Ascending aorta (tissue), 2 donors: ENCODE data around the gene SRPK1. TPM values are rescaled to one million over a fixed set of nuclear protein-coding genes. Genes with fewer than 3 reads are reported as not detected.

ENCODE experiments used
- DNase-seq, 2 donors: peaks; one replicate each; pipeline ENCODE4 v3.0.0-alpha.2; 2019; ENCODE audit warnings: low spot score in 2 of 2
- H3K27ac ChIP-seq, 2 donors: fragments of 200-600 bp; sonication (generic); one replicate each; pipeline ENCODE4 v1.5.1; 2016 to 2017; ENCODE audit warnings: mild to moderate bottlenecking in 1 of 2
- H3K27me3 ChIP-seq: fragments of 200-600 bp; sonication (generic); one replicate; pipeline ENCODE4 v1.5.1; 2017
- H3K36me3 ChIP-seq, 2 donors: fragments of 200-600 bp; sonication (generic); one replicate each; pipeline ENCODE4 v1.5.1; 2016
- H3K4me1 ChIP-seq, 2 donors: fragments of 200-600 bp; sonication (generic); one replicate each; pipeline ENCODE4 v1.5.1; 2016 to 2017; ENCODE audit warnings: mild to moderate bottlenecking in 1 of 2
- H3K4me3 ChIP-seq, 2 donors: fragments of 200-600 bp; sonication (generic); one replicate each; pipeline ENCODE4 v1.5.1; 2016 to 2017; ENCODE audit warnings: mild to moderate bottlenecking in 1 of 2
- H3K9me3 ChIP-seq, 2 donors: fragments of 200-600 bp; sonication (generic); one replicate each; pipeline ENCODE4 v1.5.1; 2016
- intact Hi-C: fragments of 100-400 bp; cut with DNase I; formaldehyde crosslinking; loops from one replicate; pipeline ENCODE4 v1.15.1; 2023
- total RNA-seq: library from RNA; depleted of rRNA; stranded (reverse); fragments of >200 nt; gene quantifications from one replicate; pipeline ENCODE4 v1.1.0, GENCODE V29; 2016
- TF ChIP-seq, protein P1 (sequence below), 3 experiments: fragments of 200-600 bp in 2 of 3; fragments of 450-650 bp in 1 of 3; sonication (generic) in 2 of 3; IDR thresholded peaks; one replicate each; pipeline ENCODE4 v1.5.1; 2016 to 2019; ENCODE audit warnings: antibody characterized with exemption in 3 of 3, mild to moderate bottlenecking in 1 of 3, moderate library complexity in 1 of 3

The SRPK1 gene
- total RNA-seq, 1 donor from 2014 or later = 16.2 TPM

DNA sequence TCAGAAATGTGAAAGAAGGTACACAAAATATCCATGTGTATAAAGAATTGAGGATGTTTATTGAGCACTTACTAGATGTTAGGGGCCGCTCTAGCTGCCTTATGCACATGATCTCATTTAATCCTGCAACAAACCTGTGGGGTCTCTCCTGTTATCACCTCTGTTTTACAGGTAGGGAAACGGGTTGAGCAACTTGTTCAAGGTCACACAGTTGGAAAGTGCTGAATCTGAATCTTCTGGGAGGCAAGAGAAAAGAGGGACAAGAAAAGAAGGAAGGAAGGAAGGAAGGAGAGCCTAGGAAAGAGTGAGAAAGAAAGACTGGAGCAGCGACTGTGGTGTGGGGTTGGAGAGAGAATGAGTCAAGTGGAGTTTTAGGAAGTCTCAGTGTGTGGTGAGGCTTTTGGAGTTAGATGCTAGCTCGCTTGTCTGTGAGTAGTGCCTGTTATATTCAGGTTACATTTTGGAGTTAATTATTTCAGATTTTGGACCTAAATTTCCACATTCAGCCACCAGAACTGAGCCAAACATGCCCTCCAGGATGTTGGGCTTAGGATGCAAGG lies 132.4 kb downstream of the SRPK1 start:
- Histone ChIP-seq H3K27ac (no peak overlapping the region), H3K9me3 (no peaks in the 10 kb centered on the region), H3K4me3 (no peak overlapping the region), H3K4me1 (no peaks in the 10 kb centered on the region), H3K27me3 (no peaks in the 10 kb centered on the region), H3K36me3 (no peaks in the 10 kb centered on the region)
- DNase-seq = no peak
- TF ChIP-seq, protein P1, sequence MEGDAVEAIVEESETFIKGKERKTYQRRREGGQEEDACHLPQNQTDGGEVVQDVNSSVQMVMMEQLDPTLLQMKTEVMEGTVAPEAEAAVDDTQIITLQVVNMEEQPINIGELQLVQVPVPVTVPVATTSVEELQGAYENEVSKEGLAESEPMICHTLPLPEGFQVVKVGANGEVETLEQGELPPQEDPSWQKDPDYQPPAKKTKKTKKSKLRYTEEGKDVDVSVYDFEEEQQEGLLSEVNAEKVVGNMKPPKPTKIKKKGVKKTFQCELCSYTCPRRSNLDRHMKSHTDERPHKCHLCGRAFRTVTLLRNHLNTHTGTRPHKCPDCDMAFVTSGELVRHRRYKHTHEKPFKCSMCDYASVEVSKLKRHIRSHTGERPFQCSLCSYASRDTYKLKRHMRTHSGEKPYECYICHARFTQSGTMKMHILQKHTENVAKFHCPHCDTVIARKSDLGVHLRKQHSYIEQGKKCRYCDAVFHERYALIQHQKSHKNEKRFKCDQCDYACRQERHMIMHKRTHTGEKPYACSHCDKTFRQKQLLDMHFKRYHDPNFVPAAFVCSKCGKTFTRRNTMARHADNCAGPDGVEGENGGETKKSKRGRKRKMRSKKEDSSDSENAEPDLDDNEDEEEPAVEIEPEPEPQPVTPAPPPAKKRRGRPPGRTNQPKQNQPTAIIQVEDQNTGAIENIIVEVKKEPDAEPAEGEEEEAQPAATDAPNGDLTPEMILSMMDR (IDR thresholded peaks at IDR 0.05) = no peak
- intact Hi-C loops = no loop called here

DNA sequence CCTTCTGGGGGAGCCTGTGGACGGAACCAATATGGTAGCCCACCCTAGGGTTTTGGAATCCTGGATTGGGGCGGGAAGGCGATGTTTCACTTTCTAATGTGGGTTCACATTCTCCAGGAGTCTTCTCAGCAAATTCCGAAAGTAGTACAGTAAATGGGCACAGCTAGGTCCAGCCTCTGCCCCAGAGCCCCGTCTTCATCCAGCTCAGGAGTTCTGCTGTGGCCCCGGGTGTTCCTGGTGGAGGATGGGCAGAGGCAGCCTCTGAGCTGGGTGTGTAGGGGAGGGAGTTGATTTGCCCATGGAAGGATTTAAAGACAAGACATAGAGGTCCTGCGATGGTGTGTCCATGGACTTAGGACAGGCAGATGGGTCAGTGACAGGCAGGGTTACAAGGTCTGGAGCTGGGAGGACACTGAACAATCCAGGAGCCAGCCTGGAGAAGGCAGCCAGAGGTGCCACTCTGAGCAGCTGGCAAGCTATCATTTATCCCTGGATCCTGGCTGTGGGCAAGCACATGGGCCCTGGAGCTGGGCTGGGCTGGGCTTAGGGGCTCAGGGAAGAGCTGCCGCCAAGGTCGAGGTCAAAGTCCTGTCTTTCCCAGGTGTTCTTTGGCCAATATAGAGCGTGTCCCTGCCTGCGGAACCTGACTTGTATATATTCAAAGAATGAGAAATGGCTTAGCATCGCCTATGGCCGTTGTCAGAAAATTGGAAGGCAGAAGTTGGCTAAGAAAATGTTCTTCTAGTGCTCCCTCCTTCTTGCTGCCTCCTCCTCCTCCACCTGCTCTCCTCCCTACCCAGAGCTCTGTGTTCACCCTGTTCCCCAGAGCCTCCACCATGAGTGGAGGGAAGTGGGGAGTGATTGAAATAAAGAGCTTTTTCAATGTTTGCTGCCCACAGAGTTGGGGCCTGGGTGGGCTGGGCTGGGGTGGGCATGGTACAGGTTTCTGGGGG lies 133.4 kb downstream of the SRPK1 start:
- intact Hi-C loops = no loop called here

GRCh38 chr6:35786810-35787209 lies 134.1 kb downstream of the SRPK1 start:
- TF ChIP-seq, protein P1 (IDR thresholded peaks at IDR 0.05) = no peak
- Histone ChIP-seq H3K4me1 (no peaks in the 10 kb centered on the region), H3K27ac (no peak overlapping the region), H3K9me3 (no peaks in the 10 kb centered on the region), H3K27me3 (no peaks in the 10 kb centered on the region), H3K4me3 (no peak overlapping the region), H3K36me3 (no peaks in the 10 kb centered on the region)
- no peak for DNase-seq
- intact Hi-C loops = no loop called here

More for the DNA sequence above, 133.4 kb downstream of the SRPK1 start:
- no peak overlapping the region for H3K4me3 ChIP-seq
- no peaks in the 10 kb centered on the region for H3K4me1 ChIP-seq
- DNase-seq = no peak
- no peaks in the 10 kb centered on the region for H3K36me3 ChIP-seq
- H3K27me3 ChIP-seq = no peaks in the 10 kb centered on the region
- no peak overlapping the region for H3K27ac ChIP-seq
- H3K9me3 ChIP-seq = no peaks in the 10 kb centered on the region
- TF ChIP-seq, protein P1 (IDR thresholded peaks at IDR 0.05) = no peak

- Histone ChIP-seq H3K4me1 (no peaks in the 10 kb centered on the region), H3K9me3 (no peaks in the 10 kb centered on the region), H3K27ac (no peak overlapping the region), H3K27me3 (no peaks in the 10 kb centered on the region), H3K4me3 (no peak overlapping the region), H3K36me3 (no peaks in the 10 kb centered on the region)
- intact Hi-C loops = no loop called here
- TF ChIP-seq, protein P1 (IDR thresholded peaks at IDR 0.05) = no peak
- no peak for DNase-seq
These were observed 134.6 kb downstream of the SRPK1 start for GRCh38 chr6:35786272-35786671.

DNA sequence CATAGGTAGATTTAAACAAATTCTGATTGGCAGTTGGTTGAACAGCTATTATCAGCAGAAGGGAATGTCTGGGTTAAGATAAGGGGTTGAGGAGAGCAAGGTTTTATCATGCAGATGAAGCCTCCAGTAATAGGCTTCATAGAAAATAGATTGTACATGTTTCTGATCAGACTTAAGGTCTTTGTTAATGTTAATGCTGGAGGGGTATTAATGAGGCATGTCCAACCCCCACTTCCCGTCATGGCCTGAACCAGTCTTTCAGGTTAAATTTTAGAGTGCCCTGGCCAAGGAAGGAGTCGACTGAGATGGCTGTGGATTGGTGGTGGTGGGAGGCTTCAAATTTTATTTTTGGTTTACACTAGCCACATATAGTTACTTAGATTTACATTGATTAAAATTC lies 136.7 kb downstream of the SRPK1 start:
- Histone ChIP-seq H3K27ac (no peak overlapping the region), H3K9me3 (no peaks in the 10 kb centered on the region), H3K27me3 (no peaks in the 10 kb centered on the region), H3K36me3 (no peaks in the 10 kb centered on the region), H3K4me3 (no peak overlapping the region), H3K4me1 (no peaks in the 10 kb centered on the region)
- DNase-seq = no peak
- TF ChIP-seq, protein P1 (IDR thresholded peaks at IDR 0.05) = no peak
- intact Hi-C loops = no loop called here

Other genes starting within 250 kb of the SRPK1 start
- gene FKBP5, start 232.2 kb downstream of the SRPK1 start, total RNA-seq = 112 TPM
- gene ARMC12, start 184.1 kb downstream of the SRPK1 start, total RNA-seq = not detected
- gene CLPSL2, start 144.5 kb downstream of the SRPK1 start, total RNA-seq = not detected
- not detected for gene CLPSL1, start 140.1 kb downstream of the SRPK1 start, total RNA-seq
- gene CLPS, start 123.8 kb downstream of the SRPK1 start, total RNA-seq = not detected
- not detected for gene LHFPL5, start 115.7 kb downstream of the SRPK1 start, total RNA-seq
- gene SLC26A8, start 103.5 kb upstream of the SRPK1 start, total RNA-seq = not detected
- gene MAPK14, start 106.7 kb upstream of the SRPK1 start, total RNA-seq = 37.3 TPM
- 7.7 TPM for gene MAPK13, start 209.4 kb upstream of the SRPK1 start, total RNA-seq